SU-DHL-6 (cell line): Measurements from ENCODE around the gene RAP1GAP.

Source experiments
- H2AFZ ChIP-seq: fragments of 200-600 bp; sonication (generic); 2 replicates; pipeline ENCODE4 v1.6.1; 2014; ENCODE audit warnings: low read depth, mild to moderate bottlenecking, moderate library complexity, mixed read lengths, antibody characterized with exemption, low read length; ENCODE audit not compliant: severe bottlenecking
- H3F3A ChIP-seq: fragments of 200-600 bp; shearing (Covaris generic); 2 replicates; pipeline ENCODE4 v1.6.0; 2016; ENCODE audit warnings: antibody characterized with exemption, mild to moderate bottlenecking; ENCODE audit not compliant: insufficient read depth
- H3K27ac ChIP-seq: fragments of 200-600 bp; sonication (generic); 2 replicates; pipeline ENCODE4 v1.5.1; 2016; ENCODE audit warnings: low read depth, mild to moderate bottlenecking, low read length, moderate library complexity, mixed read lengths
- H3K27me3 ChIP-seq: fragments of 200-600 bp; sonication (generic), shearing (Covaris generic); 2 replicates; pipeline ENCODE4 v1.6.0; 2014; ENCODE audit warnings: mild to moderate bottlenecking, low read length
- H3K36me3 ChIP-seq: fragments of 200-600 bp; sonication (generic); 2 replicates; pipeline ENCODE4 v1.6.1; 2014; ENCODE audit warnings: mild to moderate bottlenecking, low read length, mixed read lengths
- H3K4me2 ChIP-seq: fragments of 300-600, 200-600 bp; shearing (Covaris generic), sonication (generic); 2 replicates; pipeline ENCODE4 v1.6.0; 2014; ENCODE audit warnings: low read length, low read depth, mild to moderate bottlenecking; ENCODE audit not compliant: poor library complexity, severe bottlenecking
- H3K4me3 ChIP-seq: fragments of 200-600 bp; sonication (generic); 2 replicates; pipeline ENCODE4 v1.5.1; 2014; ENCODE audit warnings: antibody characterized with exemption, low read length, mild to moderate bottlenecking, mixed read lengths; ENCODE audit not compliant: insufficient read depth, poor library complexity, severe bottlenecking
- H3K79me2 ChIP-seq: fragments of 200-600 bp; sonication (generic); 2 replicates; pipeline ENCODE4 v1.6.1; 2014; ENCODE audit warnings: mild to moderate bottlenecking, low read length, moderate library complexity; ENCODE audit not compliant: insufficient read depth
- H3K9ac ChIP-seq: fragments of 200-600 bp; sonication (generic); 2 replicates; pipeline ENCODE4 v1.7.0; 2014; ENCODE audit warnings: mild to moderate bottlenecking, low read length
- H3K9me2 ChIP-seq: fragments of 200-600 bp; sonication (generic); replicated peaks from 2 replicates; pipeline ENCODE4 v1.6.1; 2014; ENCODE audit warnings: low read length; ENCODE audit not compliant: insufficient read depth
- H3K9me3 ChIP-seq: fragments of 200-600 bp; sonication (generic); 2 replicates; pipeline ENCODE4 v1.6.1; 2014; ENCODE audit warnings: low read length, mixed read lengths; ENCODE audit not compliant: insufficient read depth
- H4K20me1 ChIP-seq: fragments of 200-600 bp; sonication (generic); 2 replicates; pipeline ENCODE4 v1.6.1; 2014; ENCODE audit warnings: low read depth, mild to moderate bottlenecking, antibody characterized with exemption, low read length, moderate library complexity, mixed read lengths
- CTCF ChIP-seq: fragments of 200-600 bp; sonication (generic); IDR thresholded peaks from one replicate; pipeline ENCODE4 v1.5.1; 2017; ENCODE audit warnings: antibody characterized with exemption, mild to moderate bottlenecking, low read length, moderate library complexity; ENCODE audit not compliant: insufficient read depth, poor library complexity, severe bottlenecking
- EZH2phosphoT487 ChIP-seq: fragments of 200-600 bp; sonication (generic), shearing (Covaris generic); conservative IDR thresholded peaks from 2 replicates; pipeline ENCODE4 v1.6.1; 2018; ENCODE audit warnings: mild to moderate bottlenecking, antibody characterized with exemption, low read length, moderate library complexity, mixed read lengths

The RAP1GAP gene

DNA sequence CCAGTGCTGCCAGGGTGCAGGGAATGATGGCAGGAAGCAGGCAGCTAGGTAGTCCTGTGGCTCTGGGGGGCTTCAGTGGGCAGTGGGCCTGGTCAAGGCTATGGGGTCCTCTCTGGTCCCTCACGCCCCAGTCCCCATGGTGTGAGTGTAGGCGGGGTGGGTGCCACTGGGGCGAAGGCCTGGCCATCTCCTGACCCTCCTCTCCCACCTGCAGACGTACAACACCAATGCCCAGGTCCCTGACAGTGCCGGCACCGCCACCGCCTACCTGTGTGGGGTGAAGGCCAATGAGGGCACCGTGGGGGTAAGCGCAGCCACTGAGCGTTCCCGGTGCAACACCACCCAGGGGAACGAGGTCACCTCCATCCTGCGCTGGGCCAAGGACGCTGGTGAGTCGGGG is 106.3 kb downstream of the RAP1GAP start:
- TF ChIP-seq CTCF (no peak), EZH2phosphoT487 (no peak)
- H3K27me3 ChIP-seq = no peaks in the 10 kb centered on the region
- no peak overlapping the region for H3K9ac ChIP-seq
- H3K27ac ChIP-seq = no peak overlapping the region
- H3K79me2 ChIP-seq = no peaks in the 10 kb centered on the region
- H3K9me2 ChIP-seq = no peaks in the 10 kb centered on the region
- H3K9me3 ChIP-seq = no peaks in the 10 kb centered on the region
- H3K36me3 ChIP-seq = no peaks in the 10 kb centered on the region
- no peak overlapping the region for H2AFZ ChIP-seq
- H3K4me3 ChIP-seq = no peak overlapping the region
- no peaks in the 10 kb centered on the region for H3F3A ChIP-seq
- H4K20me1 ChIP-seq = no peaks in the 10 kb centered on the region
- no peak overlapping the region for H3K4me2 ChIP-seq

GRCh38 chr1:21560916-21561638 is 108.1 kb downstream of the RAP1GAP start:
- H3K36me3 ChIP-seq = no peaks in the 10 kb centered on the region
- no peaks in the 10 kb centered on the region for H3K9me2 ChIP-seq
- H3K4me3 ChIP-seq = no peak overlapping the region
- H3K9me3 ChIP-seq = no peaks in the 10 kb centered on the region
- no peak overlapping the region for H3K4me2 ChIP-seq
- H2AFZ ChIP-seq = no peak overlapping the region
- no peak overlapping the region for H3K27ac ChIP-seq
- no peak overlapping the region for H3K9ac ChIP-seq
- TF ChIP-seq EZH2phosphoT487 = no peak
- no peak for TF ChIP-seq CTCF
- no peaks in the 10 kb centered on the region for H3F3A ChIP-seq
- H3K27me3 ChIP-seq = no peaks in the 10 kb centered on the region
- no peaks in the 10 kb centered on the region for H3K79me2 ChIP-seq
- no peaks in the 10 kb centered on the region for H4K20me1 ChIP-seq

DNA sequence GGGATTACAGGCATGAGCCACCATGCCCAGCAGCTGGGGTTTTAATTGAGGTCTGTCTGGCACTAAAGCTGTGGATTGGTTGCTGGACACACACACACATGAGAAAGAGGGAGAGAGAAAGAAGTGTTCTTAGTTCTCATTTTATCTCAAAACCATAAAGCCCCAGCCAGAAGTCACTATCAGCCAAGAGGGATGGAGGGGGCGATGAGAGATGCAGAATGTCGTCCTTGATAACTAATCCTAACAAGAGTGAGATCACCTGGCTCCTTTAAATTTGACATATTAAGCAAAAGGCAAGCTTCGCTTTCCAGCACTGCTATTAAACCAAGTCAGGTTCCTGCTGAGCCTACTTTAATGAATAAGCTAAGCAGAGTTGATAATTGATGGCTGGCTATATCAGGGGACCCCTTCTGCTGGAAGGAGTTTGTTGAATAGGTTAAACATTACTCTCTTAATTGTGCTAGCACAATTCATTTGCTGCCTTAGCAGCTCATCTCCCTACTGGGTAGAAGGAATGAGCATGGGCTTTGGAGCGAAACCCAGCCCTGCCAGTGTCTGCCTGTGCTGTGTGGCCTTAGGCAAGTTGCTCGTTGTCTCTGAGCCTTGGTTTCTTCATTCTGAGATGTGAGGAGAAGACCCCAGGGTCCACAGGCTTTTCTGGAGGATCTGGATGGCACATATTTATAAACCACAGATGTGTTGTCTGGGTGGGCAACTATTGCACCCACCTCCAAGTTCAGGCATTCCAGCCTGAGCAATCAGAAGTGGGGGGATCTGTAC is 109.2 kb downstream of the RAP1GAP start:
- Histone ChIP-seq H3K27me3 (no peaks in the 10 kb centered on the region), H4K20me1 (no peaks in the 10 kb centered on the region), H3K4me2 (no peak overlapping the region), H2AFZ (no peak overlapping the region), H3K9me3 (no peaks in the 10 kb centered on the region), H3F3A (no peaks in the 10 kb centered on the region), H3K79me2 (no peaks in the 10 kb centered on the region), H3K36me3 (no peaks in the 10 kb centered on the region), H3K4me3 (no peak overlapping the region), H3K9me2 (no peaks in the 10 kb centered on the region), H3K27ac (no peak overlapping the region), H3K9ac (no peak overlapping the region)
- TF ChIP-seq EZH2phosphoT487 (no peak), CTCF (no peak)
